ENCODE data around the gene NUDCD3. TPM values are rescaled to one million over a fixed set of nuclear protein-coding genes. Genes with fewer than 3 reads are reported as not detected.

The NUDCD3 gene
- total and polyA plus RNA-seq, 2 experiments from 2014 or later = 35.7 to 42.7 TPM

DNA sequence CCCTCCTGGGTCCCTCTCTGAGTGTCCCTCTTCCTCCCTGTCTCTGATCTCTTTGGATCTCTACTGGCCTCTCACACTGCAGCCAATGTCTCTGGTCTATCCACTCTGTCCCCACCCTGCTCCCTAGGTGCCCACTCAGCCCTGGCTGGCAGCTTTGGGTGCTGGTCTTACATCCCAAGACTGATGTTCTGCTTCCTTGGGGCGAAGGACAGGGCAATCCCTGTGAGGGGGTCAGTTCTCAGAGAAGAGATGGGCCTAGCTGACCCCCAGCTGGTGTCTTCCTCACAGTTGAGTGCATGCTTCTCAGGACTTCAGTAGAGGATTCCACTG, 113.4 kb downstream of the NUDCD3 start:
- no peaks in the 10 kb centered on the region for H3K9me2 ChIP-seq (ENCODE audit: insufficient read depth)
- H3K79me2 ChIP-seq (replicated peaks; ENCODE audit: insufficient read depth) = no peaks in the 10 kb centered on the region
- H3K27me3 ChIP-seq (ENCODE audit: insufficient read depth) = no peaks in the 10 kb centered on the region
- H3K4me1 ChIP-seq (ENCODE audit: insufficient read depth) = no peaks in the 10 kb centered on the region
- H3K9me3 Mint-ChIP-seq = no peaks in the 10 kb centered on the region
- no peak for DNase-seq (ENCODE audit: low spot score)
- no peak overlapping the region for H3K27ac Mint-ChIP-seq
- H3K4me3 ChIP-seq = no peak overlapping the region
- TF ChIP-seq EZH2phosphoT487 (IDR thresholded peaks at IDR 0.05; ENCODE audit: unreplicated experiment) = no peak
- no peaks in the 10 kb centered on the region for H3K36me3 Mint-ChIP-seq (ENCODE audit: low read depth)
- no peaks in the 10 kb centered on the region for H3K36me3 ChIP-seq (ENCODE audit: insufficient read depth)
- no peaks in the 10 kb centered on the region; the same call in 2 of the 3 replicates for H3K4me1 Mint-ChIP-seq
- H4K20me1 ChIP-seq (replicated peaks; ENCODE audit: insufficient read depth) = no peaks in the 10 kb centered on the region; the same call in 1 of the 2 replicates
- no peaks in the 10 kb centered on the region for H3F3A ChIP-seq (replicated peaks; ENCODE audit: low read depth)
- peaks cover 20% of the 10 kb centered on the region for H3K27me3 Mint-ChIP-seq (ENCODE audit: insufficient read depth, low read depth, poor library complexity)
- no peak overlapping the region for H3K4me3 Mint-ChIP-seq
- no peak overlapping the region for H3K4me2 ChIP-seq
- H3K27ac ChIP-seq (ENCODE audit: low read depth) = no peak overlapping the region
- no peak overlapping the region for H2AFZ ChIP-seq
- ATAC-seq = no peak

GRCh38 chr7:44376429-44377133, 113.9 kb downstream of the NUDCD3 start:
- Mint-ChIP-seq H3K36me3 (ENCODE audit: low read depth) (no peaks in the 10 kb centered on the region), H3K27me3 (ENCODE audit: insufficient read depth, low read depth, poor library complexity) (peaks cover 20% of the 10 kb centered on the region), H3K27ac (no peak overlapping the region), H3K4me3 (no peak overlapping the region), H3K9me3 (no peaks in the 10 kb centered on the region), H3K4me1 (no peaks in the 10 kb centered on the region; the same call in 2 of the 3 replicates)
- H3K4me1 ChIP-seq (ENCODE audit: insufficient read depth) = no peaks in the 10 kb centered on the region
- no peak for DNase-seq (ENCODE audit: low spot score)
- no peak overlapping the region for H2AFZ ChIP-seq
- H3K9me2 ChIP-seq (ENCODE audit: insufficient read depth) = no peaks in the 10 kb centered on the region
- H3K27me3 ChIP-seq (ENCODE audit: insufficient read depth) = no peaks in the 10 kb centered on the region
- H3K27ac ChIP-seq (ENCODE audit: low read depth) = no peak overlapping the region
- H3K4me3 ChIP-seq = no peak overlapping the region
- H3F3A ChIP-seq (replicated peaks; ENCODE audit: low read depth) = no peaks in the 10 kb centered on the region
- no peaks in the 10 kb centered on the region for H3K36me3 ChIP-seq (ENCODE audit: insufficient read depth)
- no peak overlapping the region for H3K4me2 ChIP-seq
- H3K79me2 ChIP-seq (replicated peaks; ENCODE audit: insufficient read depth) = no peaks in the 10 kb centered on the region
- H4K20me1 ChIP-seq (replicated peaks; ENCODE audit: insufficient read depth) = no peaks in the 10 kb centered on the region; the same call in 1 of the 2 replicates
- ATAC-seq = no peak
- no peak for TF ChIP-seq JUNB (IDR thresholded peaks at IDR 0.05; ENCODE audit: unreplicated experiment)
- no peak for TF ChIP-seq EZH2 (IDR thresholded peaks at IDR 0.05; ENCODE audit: low read depth, unreplicated experiment)
- no peak for TF ChIP-seq NANOG (IDR thresholded peaks at IDR 0.05; ENCODE audit: borderline replicate concordance)
- TF ChIP-seq, protein P1, sequence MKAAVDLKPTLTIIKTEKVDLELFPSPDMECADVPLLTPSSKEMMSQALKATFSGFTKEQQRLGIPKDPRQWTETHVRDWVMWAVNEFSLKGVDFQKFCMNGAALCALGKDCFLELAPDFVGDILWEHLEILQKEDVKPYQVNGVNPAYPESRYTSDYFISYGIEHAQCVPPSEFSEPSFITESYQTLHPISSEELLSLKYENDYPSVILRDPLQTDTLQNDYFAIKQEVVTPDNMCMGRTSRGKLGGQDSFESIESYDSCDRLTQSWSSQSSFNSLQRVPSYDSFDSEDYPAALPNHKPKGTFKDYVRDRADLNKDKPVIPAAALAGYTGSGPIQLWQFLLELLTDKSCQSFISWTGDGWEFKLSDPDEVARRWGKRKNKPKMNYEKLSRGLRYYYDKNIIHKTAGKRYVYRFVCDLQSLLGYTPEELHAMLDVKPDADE (IDR thresholded peaks at IDR 0.05) = no peak
- no peak for TF ChIP-seq REST (IDR thresholded peaks at IDR 0.05; ENCODE audit: unreplicated experiment)
- TF ChIP-seq STAT1 (IDR thresholded peaks at IDR 0.05; ENCODE audit: unreplicated experiment) = no peak
- TF ChIP-seq, protein P2, sequence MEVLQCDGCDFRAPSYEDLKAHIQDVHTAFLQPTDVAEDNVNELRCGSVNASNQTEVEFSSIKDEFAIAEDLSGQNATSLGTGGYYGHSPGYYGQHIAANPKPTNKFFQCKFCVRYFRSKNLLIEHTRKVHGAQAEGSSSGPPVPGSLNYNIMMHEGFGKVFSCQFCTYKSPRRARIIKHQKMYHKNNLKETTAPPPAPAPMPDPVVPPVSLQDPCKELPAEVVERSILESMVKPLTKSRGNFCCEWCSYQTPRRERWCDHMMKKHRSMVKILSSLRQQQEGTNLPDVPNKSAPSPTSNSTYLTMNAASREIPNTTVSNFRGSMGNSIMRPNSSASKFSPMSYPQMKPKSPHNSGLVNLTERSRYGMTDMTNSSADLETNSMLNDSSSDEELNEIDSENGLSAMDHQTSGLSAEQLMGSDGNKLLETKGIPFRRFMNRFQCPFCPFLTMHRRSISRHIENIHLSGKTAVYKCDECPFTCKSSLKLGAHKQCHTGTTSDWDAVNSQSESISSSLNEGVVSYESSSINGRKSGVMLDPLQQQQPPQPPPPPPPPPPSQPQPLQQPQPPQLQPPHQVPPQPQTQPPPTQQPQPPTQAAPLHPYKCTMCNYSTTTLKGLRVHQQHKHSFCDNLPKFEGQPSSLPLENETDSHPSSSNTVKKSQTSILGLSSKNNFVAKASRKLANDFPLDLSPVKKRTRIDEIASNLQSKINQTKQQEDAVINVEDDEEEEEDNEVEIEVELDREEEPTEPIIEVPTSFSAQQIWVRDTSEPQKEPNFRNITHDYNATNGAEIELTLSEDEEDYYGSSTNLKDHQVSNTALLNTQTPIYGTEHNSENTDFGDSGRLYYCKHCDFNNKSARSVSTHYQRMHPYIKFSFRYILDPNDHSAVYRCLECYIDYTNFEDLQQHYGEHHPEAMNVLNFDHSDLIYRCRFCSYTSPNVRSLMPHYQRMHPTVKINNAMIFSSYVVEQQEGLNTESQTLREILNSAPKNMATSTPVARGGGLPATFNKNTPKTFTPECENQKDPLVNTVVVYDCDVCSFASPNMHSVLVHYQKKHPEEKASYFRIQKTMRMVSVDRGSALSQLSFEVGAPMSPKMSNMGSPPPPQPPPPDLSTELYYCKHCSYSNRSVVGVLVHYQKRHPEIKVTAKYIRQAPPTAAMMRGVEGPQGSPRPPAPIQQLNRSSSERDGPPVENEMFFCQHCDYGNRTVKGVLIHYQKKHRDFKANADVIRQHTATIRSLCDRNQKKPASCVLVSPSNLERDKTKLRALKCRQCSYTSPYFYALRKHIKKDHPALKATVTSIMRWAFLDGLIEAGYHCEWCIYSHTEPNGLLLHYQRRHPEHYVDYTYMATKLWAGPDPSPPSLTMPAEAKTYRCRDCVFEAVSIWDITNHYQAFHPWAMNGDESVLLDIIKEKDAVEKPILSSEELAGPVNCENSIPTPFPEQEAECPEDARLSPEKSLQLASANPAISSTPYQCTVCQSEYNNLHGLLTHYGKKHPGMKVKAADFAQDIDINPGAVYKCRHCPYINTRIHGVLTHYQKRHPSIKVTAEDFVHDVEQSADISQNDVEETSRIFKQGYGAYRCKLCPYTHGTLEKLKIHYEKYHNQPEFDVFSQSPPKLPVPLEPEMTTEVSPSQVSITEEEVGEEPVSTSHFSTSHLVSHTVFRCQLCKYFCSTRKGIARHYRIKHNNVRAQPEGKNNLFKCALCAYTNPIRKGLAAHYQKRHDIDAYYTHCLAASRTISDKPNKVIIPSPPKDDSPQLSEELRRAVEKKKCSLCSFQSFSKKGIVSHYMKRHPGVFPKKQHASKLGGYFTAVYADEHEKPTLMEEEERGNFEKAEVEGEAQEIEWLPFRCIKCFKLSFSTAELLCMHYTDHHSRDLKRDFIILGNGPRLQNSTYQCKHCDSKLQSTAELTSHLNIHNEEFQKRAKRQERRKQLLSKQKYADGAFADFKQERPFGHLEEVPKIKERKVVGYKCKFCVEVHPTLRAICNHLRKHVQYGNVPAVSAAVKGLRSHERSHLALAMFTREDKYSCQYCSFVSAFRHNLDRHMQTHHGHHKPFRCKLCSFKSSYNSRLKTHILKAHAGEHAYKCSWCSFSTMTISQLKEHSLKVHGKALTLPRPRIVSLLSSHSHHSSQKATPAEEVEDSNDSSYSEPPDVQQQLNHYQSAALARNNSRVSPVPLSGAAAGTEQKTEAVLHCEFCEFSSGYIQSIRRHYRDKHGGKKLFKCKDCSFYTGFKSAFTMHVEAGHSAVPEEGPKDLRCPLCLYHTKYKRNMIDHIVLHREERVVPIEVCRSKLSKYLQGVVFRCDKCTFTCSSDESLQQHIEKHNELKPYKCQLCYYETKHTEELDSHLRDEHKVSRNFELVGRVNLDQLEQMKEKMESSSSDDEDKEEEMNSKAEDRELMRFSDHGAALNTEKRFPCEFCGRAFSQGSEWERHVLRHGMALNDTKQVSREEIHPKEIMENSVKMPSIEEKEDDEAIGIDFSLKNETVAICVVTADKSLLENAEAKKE (CRISPR knock-in tag; IDR thresholded peaks at IDR 0.05) = no peak
- TF ChIP-seq EZH2phosphoT487 (IDR thresholded peaks at IDR 0.05; ENCODE audit: unreplicated experiment) = no peak
